Breast epithelium (tissue), 3 donors: ENCODE results near the gene DNAH7.

ENCODE experiments used
- POLR2A ChIP-seq: fragments of 450-650 bp; IDR thresholded peaks from one replicate; pipeline ENCODE4 v1.6.1; 2016; ENCODE audit warnings: antibody characterized with exemption, mild to moderate bottlenecking, moderate library complexity
- TF ChIP-seq, protein P1 (sequence below), 3 donors: fragments of 450-650 bp; IDR thresholded peaks; one replicate each; pipeline ENCODE4 v1.5.1; 2016 to 2017; ENCODE audit warnings: antibody characterized with exemption in 3 of 3, mild to moderate bottlenecking in 3 of 3, moderate library complexity in 3 of 3

DNA sequence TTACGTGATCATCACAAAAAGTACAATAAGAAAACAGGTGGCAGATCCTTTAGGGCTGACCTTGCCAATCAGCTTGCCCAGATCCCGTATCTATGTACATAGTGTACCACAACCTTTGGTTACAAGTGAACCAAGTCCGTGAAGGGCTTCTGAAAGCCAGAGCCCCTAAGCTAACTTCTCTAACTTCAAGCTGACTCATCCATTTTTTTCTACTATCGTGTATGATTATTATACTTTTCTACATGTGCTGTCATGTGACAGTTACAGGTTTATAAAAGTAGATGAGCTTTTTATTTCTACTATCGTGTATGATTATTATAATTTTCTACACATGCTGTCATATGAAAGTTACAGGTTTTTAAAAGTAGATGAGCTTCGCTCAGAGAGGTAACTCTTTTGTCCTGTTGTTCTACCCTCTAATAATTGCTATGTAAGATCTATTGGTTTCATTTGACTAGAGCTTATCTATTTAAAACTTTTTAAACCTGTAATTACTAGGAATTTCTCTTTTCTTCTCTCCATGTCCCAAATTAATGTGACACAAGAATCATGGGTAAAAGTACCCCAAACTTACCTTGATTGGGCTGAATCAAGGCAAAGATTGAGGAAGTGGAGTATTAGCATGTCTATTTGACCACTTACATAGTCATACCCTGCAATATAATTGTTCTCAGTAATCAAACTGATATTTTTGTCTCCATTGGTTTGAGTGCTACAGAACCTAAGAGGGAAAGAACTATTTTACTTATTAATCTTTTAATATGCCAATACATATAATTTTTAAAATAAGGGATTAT, 29.4 kb upstream of the DNAH7 start:
- TF ChIP-seq, protein P1, sequence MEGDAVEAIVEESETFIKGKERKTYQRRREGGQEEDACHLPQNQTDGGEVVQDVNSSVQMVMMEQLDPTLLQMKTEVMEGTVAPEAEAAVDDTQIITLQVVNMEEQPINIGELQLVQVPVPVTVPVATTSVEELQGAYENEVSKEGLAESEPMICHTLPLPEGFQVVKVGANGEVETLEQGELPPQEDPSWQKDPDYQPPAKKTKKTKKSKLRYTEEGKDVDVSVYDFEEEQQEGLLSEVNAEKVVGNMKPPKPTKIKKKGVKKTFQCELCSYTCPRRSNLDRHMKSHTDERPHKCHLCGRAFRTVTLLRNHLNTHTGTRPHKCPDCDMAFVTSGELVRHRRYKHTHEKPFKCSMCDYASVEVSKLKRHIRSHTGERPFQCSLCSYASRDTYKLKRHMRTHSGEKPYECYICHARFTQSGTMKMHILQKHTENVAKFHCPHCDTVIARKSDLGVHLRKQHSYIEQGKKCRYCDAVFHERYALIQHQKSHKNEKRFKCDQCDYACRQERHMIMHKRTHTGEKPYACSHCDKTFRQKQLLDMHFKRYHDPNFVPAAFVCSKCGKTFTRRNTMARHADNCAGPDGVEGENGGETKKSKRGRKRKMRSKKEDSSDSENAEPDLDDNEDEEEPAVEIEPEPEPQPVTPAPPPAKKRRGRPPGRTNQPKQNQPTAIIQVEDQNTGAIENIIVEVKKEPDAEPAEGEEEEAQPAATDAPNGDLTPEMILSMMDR (IDR thresholded peaks at IDR 0.05) = no peak
- no peak for TF ChIP-seq POLR2A
